Spleen (tissue), 11 donors: ENCODE measurements around the gene RNGTT. TPM values are rescaled to one million over a fixed set of nuclear protein-coding genes. Genes with fewer than 3 reads are reported as not detected.

Experiments used
- DNase-seq: peaks from one replicate; pipeline ENCODE4 v3.0.0-alpha.2; 2020
- H3K27ac ChIP-seq, 8 donors: fragments of 200-600 bp; sonication (generic) in 7 of 8; 1 replicate in 4 of 8; 2 replicates in 4 of 8; pipeline versions ENCODE4 v1.5.0 to v1.8.0; 2016 to 2021; ENCODE audit warnings: inconsistent platforms in 4 of 8, mild to moderate bottlenecking in 4 of 8, moderate library complexity in 1 of 8
- H3K27me3 ChIP-seq, 7 donors: fragments of 200-600 bp; sonication (generic) in 6 of 7; replicated peaks in 1 of 7; 1 replicate in 4 of 7; 2 replicates in 3 of 7; pipeline versions ENCODE4 v1.5.0 to v1.8.0; 2016 to 2021; ENCODE audit warnings: inconsistent platforms in 3 of 7, mild to moderate bottlenecking in 1 of 7
- H3K36me3 ChIP-seq, 6 donors: fragments of 200-600 bp; sonication (generic) in 5 of 6; 1 replicate in 4 of 6; 2 replicates in 2 of 6; pipeline versions ENCODE4 v1.5.0 to v1.8.0; 2016 to 2021; ENCODE audit warnings: inconsistent platforms in 2 of 6
- H3K4me1 ChIP-seq, 6 donors: fragments of 200-600 bp; sonication (generic) in 5 of 6; 1 replicate in 3 of 6; 2 replicates in 3 of 6; pipeline versions ENCODE4 v1.5.0 to v1.8.0; 2016 to 2021; ENCODE audit warnings: inconsistent platforms in 3 of 6
- H3K4me3 ChIP-seq, 8 donors: fragments of 200-600 bp; sonication (generic) in 7 of 8; 1 replicate in 4 of 8; 2 replicates in 4 of 8; pipeline versions ENCODE4 v1.5.0 to v1.8.0; 2016 to 2021; ENCODE audit warnings: inconsistent platforms in 4 of 8, mild to moderate bottlenecking in 4 of 8, moderate library complexity in 2 of 8
- H3K9me3 ChIP-seq, 8 donors: fragments of 200-600 bp; sonication (generic) in 7 of 8; 1 replicate in 4 of 8; 2 replicates in 4 of 8; pipeline versions ENCODE4 v1.5.0 to v1.8.0; 2016 to 2021; ENCODE audit warnings: inconsistent platforms in 4 of 8
- POLR2A ChIP-seq, 3 donors: fragments of 450-650 bp; IDR thresholded peaks; one replicate each; pipeline ENCODE4 v1.5.1; 2017; ENCODE audit warnings: antibody characterized with exemption in 3 of 3, mild to moderate bottlenecking in 1 of 3
- POLR2AphosphoS5 ChIP-seq, 3 donors: sonication (generic); formaldehyde crosslinking; IDR thresholded peaks; one replicate each; pipeline ENCODE4 v1.5.1; 2017; ENCODE audit warnings: antibody characterized with exemption in 3 of 3
- WGBS, 5 donors: extraction: QIAGEN DNeasy Blood & Tissue Kit in 3 of 5; methylation state at CpG; one replicate each; pipeline versions ENCODE4 v1.1.5 to v1.1.7; 2013 to 2018; 5-methylcytosine and 5-hydroxymethylcytosine counted together
- intact Hi-C: fragments of 100-400 bp; cut with DNase I; formaldehyde crosslinking; loops from one replicate; pipeline ENCODE4 v1.15.0; 2023; ENCODE audit warnings: low total_unique reads
- polyA plus RNA-seq, 3 donors: library from polyadenylated mRNA; stranded (reverse); fragments of 200-250 nt; gene quantifications; one replicate each; pipeline ENCODE4 v1.2.1, GENCODE V29; 2013
- total RNA-seq, 7 donors: library from RNA; depleted of rRNA in 3 of 7; stranded (reverse); fragments of >200 nt in 3 of 7; fragmentation: NEBNext Ultra II Directional in 4 of 7; extraction: Animal tissue kit (Norgen Biotek cat#: 25700) in 4 of 7; gene quantifications; one replicate each; pipeline versions ENCODE4 v1.1.0 to v1.2.1, GENCODE V29; 2016 to 2021
- TF ChIP-seq, protein P1 (sequence below), 11 experiments: fragments of 200-600 bp in 7 of 11; fragments of 450-650 bp in 4 of 11; sonication (generic) in 4 of 11; IDR thresholded peaks in 8 of 11; conservative IDR thresholded peaks in 3 of 11; 1 replicate in 7 of 11; 2 replicates in 4 of 11; pipeline versions ENCODE4 v1.4.0 to v1.8.0; 2016 to 2021; ENCODE audit warnings: antibody characterized with exemption in 11 of 11, inconsistent platforms in 4 of 11, mild to moderate bottlenecking in 1 of 11
- donor health status: healthy with polysubstance abuse.
- donor health status: DM: no; HTN: no; CAD: no; lungs with moderate emphysema.
- donor health status: DM: no; HTN: no; CAD: no.
- donor health status: Bipolar disorder and iron deficiency.
- donor health status: healthy.
- donor health status: DM: no; HTN: no; CAD: no.
- donor health status: DM: yes; HTN: yes; CAD: no.

The RNGTT gene
- total and polyA plus RNA-seq, 10 donors = 9.4 to 27.1 (median 17.6) TPM

DNA sequence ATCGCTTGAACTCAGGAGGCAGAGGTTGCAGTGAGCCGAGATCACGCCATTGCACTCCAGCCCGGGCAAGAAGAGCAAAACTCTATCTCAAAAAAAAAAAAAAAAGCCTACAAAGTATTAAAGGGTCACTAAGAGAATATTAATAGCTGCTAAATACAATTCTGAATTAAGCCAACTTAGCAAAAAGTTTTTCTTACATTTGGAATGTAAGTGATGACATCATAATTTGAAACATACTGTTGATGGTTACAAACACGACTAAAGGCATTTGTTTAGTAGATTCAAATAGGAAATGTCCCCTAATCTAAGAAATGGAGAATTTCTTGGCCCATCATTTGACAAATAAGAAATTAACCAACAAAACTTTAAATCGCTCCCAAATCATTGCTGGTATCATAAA lies 282.8 kb downstream of the RNGTT start:
- no peak overlapping the region for H3K27ac ChIP-seq
- no peak for TF ChIP-seq POLR2AphosphoS5 (IDR thresholded peaks at IDR 0.05)
- TF ChIP-seq, protein P1, sequence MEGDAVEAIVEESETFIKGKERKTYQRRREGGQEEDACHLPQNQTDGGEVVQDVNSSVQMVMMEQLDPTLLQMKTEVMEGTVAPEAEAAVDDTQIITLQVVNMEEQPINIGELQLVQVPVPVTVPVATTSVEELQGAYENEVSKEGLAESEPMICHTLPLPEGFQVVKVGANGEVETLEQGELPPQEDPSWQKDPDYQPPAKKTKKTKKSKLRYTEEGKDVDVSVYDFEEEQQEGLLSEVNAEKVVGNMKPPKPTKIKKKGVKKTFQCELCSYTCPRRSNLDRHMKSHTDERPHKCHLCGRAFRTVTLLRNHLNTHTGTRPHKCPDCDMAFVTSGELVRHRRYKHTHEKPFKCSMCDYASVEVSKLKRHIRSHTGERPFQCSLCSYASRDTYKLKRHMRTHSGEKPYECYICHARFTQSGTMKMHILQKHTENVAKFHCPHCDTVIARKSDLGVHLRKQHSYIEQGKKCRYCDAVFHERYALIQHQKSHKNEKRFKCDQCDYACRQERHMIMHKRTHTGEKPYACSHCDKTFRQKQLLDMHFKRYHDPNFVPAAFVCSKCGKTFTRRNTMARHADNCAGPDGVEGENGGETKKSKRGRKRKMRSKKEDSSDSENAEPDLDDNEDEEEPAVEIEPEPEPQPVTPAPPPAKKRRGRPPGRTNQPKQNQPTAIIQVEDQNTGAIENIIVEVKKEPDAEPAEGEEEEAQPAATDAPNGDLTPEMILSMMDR (IDR thresholded peaks at IDR 0.05 in 8 of 11, conservative IDR thresholded peaks at IDR 0.05 in 3 of 11) = no peak
- no peak for TF ChIP-seq POLR2A (IDR thresholded peaks at IDR 0.05)
- H3K4me1 ChIP-seq = no peaks in the 10 kb centered on the region
- peaks cover 0 to 24% (median 0%) of the 10 kb centered on the region in 6 donors for H3K36me3 ChIP-seq
- H3K9me3 ChIP-seq = no peaks in the 10 kb centered on the region
- no peak overlapping the region for H3K4me3 ChIP-seq
- no peaks in the 10 kb centered on the region for H3K27me3 ChIP-seq
- DNase-seq = no peak
- WGBS, 5 donors = 92 to 99% (median 96%) methylated on average over 6 of the region's 6 CpGs
- intact Hi-C loops = no loop called here

DNA sequence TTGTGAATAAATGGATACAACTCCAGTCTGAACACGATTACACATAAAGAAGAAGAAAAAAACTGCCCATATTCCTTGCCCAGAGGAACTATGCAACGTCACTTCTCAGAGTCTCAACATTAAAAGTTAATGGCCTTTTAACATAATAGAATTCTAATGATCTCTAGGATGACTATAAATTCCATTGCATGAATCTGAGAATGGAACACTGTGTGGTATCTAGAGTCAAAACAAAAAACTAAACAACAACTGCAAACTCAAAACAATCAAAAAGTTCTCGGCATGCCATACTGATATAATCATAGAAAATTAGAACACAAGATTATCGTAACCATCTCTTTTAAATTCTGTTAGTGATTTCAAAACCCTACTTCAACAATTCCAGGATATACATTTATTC lies 283.6 kb downstream of the RNGTT start:
- no peaks in the 10 kb centered on the region for H3K27me3 ChIP-seq
- intact Hi-C loops = no loop called here
- no peak overlapping the region for H3K4me3 ChIP-seq

DNA sequence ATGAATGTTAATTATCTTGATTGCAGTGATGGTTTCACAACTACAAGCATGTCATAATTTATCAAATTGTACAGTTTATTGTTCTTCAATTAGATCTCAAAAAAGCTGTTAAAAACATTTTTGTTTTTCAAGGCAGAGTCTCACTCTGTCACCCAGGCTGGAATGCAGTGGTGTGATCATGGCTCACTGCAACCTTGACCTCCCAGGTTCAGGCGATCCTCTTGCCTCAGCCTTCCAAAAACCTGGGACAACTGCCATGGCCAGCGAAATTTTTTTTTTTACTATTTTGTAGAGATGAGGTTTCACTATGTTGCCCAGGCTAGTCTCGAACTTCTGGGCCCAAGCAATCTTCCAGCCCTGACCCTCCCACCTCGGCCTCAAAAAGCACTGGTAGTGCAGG lies 286.1 kb downstream of the RNGTT start:
- DNase-seq = no peak
- intact Hi-C loops = no loop called here

More for the DNA sequence above, 283.6 kb downstream of the RNGTT start:
- peaks cover 0 to 28% (median 0%) of the 10 kb centered on the region in 6 donors for H3K36me3 ChIP-seq
- 95 to 97% (median 96%) methylated on average over 4 of the region's 4 CpGs for WGBS, 5 donors
- H3K4me1 ChIP-seq = no peaks in the 10 kb centered on the region
- DNase-seq = no peak
- H3K9me3 ChIP-seq = peaks cover 0 to 2% (median 0%) of the 10 kb centered on the region in 8 donors
- no peak overlapping the region for H3K27ac ChIP-seq
- no peak for TF ChIP-seq POLR2A (IDR thresholded peaks at IDR 0.05)

DNA sequence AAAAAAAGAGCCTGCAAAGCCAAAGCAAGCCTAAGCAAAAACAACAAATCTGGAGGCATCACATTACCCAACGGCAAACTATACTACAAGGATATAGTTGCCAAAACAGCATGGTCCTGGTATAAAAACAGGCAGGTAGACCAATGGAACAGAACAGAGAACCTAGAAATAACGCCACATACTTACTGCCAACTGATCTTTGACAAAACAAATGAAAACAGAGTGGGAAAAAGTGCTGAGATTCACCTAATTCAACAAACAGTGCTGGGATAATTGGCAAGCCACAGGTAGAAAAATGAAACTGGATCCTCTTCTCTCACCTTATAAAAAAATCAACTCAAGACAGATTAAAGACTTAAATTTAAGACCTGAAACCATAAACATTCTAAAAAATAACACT lies 291.8 kb downstream of the RNGTT start:
- Histone ChIP-seq H3K4me3 (no peak overlapping the region), H3K27ac (no peak overlapping the region), H3K27me3 (no peaks in the 10 kb centered on the region), H3K9me3 (peaks cover 11 to 67% (median 51%) of the 10 kb centered on the region in 8 donors), H3K36me3 (peaks cover 0 to 78% (median 10%) of the 10 kb centered on the region in 6 donors), H3K4me1 (no peaks in the 10 kb centered on the region)
- intact Hi-C loops = no loop called here
- 69 to 100% (median 94%) methylated on average over 2 of the region's 2 CpGs for WGBS, 5 donors
- TF ChIP-seq, protein P1 (IDR thresholded peaks at IDR 0.05 in 8 of 11, conservative IDR thresholded peaks at IDR 0.05 in 3 of 11) = no peak
- no peak for TF ChIP-seq POLR2AphosphoS5 (IDR thresholded peaks at IDR 0.05)
- no peak for TF ChIP-seq POLR2A (IDR thresholded peaks at IDR 0.05)
- DNase-seq = no peak

More for the DNA sequence above, 286.1 kb downstream of the RNGTT start:
- no peak overlapping the region for H3K4me3 ChIP-seq
- H3K27ac ChIP-seq = no peak overlapping the region
- WGBS, 5 donors = 89 to 100% (median 94%) methylated on average over 4 of the region's 4 CpGs
- H3K36me3 ChIP-seq = peaks cover 0 to 50% (median 2%) of the 10 kb centered on the region in 6 donors
- H3K4me1 ChIP-seq = no peaks in the 10 kb centered on the region
- TF ChIP-seq POLR2A (IDR thresholded peaks at IDR 0.05) (no peak), POLR2AphosphoS5 (IDR thresholded peaks at IDR 0.05) (no peak)
- TF ChIP-seq, protein P1 (IDR thresholded peaks at IDR 0.05 in 8 of 11, conservative IDR thresholded peaks at IDR 0.05 in 3 of 11) = no peak
- peaks cover 0 to 20% (median 9%) of the 10 kb centered on the region in 8 donors for H3K9me3 ChIP-seq
- H3K27me3 ChIP-seq = no peaks in the 10 kb centered on the region

DNA sequence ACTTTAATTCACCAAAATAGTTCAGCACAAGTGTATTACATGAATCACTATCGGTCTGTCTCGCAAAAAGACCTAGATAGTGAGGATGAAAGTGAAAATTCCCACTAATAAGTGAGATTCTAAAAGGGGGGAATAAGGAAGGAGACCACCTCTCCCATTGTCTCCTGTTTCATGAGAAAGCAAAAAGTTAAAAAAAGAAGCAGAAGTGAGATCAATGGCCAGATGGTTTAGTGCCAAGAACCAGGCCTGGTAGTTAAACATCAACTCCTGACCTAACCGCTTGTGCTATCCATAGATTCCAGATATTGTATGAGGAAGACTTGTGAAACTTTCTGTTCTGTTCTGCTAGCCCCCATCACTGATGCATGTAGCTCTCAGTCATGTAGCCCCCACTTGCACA lies 293.0 kb downstream of the RNGTT start:
- TF ChIP-seq POLR2AphosphoS5 (IDR thresholded peaks at IDR 0.05) (no peak), POLR2A (IDR thresholded peaks at IDR 0.05) (no peak)
- TF ChIP-seq, protein P1 (IDR thresholded peaks at IDR 0.05 in 8 of 11, conservative IDR thresholded peaks at IDR 0.05 in 3 of 11) = no peak
- Histone ChIP-seq H3K4me3 (no peak overlapping the region), H3K9me3 (peaks cover 11 to 72% (median 51%) of the 10 kb centered on the region in 8 donors), H3K27ac (no peak overlapping the region), H3K27me3 (no peaks in the 10 kb centered on the region), H3K36me3 (peaks cover 0 to 88% (median 10%) of the 10 kb centered on the region in 6 donors), H3K4me1 (no peaks in the 10 kb centered on the region)
- WGBS, 5 donors = 97 to 99% (median 98%) methylated on average over 3 of the region's 3 CpGs
- intact Hi-C loops = no loop called here
- DNase-seq = no peak
